ENCODE data around the gene NKD2.
"Not testable (repeated sequence)": the region's sequence is repeated elsewhere in the genome, so short reads cannot be mapped to it uniquely, and the experiment has no call there.

Gene NKD2

DNA sequence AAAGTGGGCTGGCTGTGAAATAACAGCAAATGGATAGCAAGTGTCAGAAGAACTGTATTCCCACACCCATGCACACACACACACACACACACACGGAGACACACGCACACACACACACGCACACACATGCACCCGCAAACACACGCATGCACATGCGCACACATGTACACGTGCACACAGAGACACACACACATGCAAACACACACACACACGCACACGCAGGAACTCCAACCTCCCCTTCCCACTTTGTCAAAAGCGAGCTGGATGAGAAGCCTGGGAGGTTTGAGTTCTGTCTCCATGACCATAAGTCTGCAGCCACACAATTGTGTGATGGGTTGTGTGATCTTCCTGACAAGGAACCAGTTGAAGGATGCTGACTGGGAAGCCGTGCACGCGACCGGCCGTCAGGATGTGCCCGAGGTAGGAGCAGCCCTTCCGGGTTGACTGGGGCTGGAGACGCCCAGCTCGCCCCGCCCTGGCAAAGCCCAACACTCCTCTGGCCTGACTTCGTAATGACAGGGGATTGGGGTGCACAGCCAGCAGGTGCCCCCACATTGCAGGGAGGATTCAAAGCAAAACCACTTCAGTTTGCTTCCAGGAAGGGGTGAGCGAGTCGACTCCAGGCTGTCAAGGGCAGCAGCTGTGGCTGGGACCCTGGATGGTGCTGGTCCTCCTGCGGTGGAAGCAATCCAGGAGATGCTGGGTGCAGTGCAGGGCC lies 29.3 kb upstream of the NKD2 start:
- DNase-seq: no peak

- no peak for DNase-seq
Observed at GRCh38 chr5:980001-980588, 28.5 kb upstream of the NKD2 start.

DNA sequence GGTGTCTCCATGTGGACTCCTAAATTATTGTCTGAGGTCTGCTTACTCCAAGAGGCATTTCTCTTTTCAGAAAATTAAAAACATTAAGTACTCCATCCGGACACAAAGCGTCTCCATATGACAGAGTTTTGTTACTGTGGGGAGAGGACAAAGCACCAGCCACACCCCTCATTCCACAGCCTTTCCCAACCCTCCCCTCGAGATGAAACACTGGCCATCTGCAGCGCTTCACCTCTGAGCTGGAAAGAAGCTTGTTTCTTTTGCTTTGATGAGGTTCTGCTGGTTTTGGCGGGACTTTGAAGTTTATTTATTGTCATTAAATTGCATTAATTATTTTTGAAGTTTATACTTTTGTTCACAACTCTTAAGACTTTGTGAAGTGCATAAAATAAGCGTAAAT lies 27.6 kb upstream of the NKD2 start:
- DNase-seq: no peak

- DNase-seq: no peak
Observed at GRCh38 chr5:981456-981855, 27.1 kb upstream of the NKD2 start.

DNA sequence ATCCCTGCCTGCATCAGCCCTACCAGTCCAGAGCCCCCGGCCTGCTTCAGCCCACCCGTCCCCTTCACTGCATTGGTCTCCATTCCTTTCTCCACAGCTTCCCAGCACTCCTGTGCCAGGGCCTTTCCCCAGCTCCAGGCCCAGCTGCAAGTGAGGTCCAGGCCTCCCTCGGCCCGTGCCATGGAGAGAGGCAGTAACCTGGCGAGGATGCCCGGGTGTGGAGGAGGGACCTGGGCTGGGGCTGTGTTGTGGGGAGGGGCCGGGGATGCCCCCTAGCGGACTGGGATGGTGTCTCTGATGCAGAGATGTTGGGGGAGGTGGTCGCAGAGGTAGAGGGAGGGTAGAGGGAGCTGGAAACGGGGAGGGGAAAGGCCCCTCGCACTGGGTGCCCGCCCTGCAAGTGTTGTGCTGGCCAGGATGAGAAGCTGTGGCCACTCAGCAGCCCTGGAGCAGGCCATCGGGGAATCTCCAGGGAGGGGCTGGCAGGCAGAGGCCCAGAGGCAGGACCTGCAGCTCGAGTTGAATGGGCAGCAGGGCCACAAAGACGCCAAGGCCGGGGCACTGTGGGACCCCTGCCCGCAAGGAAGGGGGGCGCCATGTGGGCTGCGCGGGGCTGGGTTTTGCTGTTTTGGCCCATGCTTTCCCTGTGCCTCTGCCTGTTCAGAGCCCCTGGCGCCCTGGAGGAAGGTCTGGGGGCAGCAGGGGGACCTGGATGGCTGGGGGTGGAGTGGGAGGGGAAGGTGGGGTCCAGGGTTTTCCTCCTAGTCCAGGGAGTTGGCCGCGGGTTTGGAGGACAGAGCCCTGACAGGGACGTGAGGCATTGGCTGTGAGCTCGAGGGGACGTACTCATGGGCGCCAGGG lies 26.0 kb upstream of the NKD2 start:
- DNase-seq: no peak

DNA sequence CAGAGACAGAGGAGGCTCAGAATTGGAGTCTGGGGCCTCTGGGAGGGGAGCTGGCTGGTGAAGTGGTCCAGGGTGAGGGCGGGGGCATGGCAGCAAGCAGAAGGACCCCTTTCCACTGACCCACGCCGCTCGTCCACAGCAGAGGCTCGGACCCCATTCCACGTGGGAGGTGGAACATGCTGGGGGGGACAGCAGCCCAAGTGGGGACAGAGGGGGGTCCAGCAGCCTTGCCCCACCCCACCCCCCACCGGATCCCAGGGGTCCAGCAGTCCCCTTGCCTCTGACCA lies 25.4 kb upstream of the NKD2 start:
- no peak for DNase-seq

- no peak for DNase-seq
Observed at GRCh38 chr5:983568-983967, 25.0 kb upstream of the NKD2 start.

- no peak for DNase-seq
Observed at GRCh38 chr5:984774-985173, 23.8 kb upstream of the NKD2 start.

DNA sequence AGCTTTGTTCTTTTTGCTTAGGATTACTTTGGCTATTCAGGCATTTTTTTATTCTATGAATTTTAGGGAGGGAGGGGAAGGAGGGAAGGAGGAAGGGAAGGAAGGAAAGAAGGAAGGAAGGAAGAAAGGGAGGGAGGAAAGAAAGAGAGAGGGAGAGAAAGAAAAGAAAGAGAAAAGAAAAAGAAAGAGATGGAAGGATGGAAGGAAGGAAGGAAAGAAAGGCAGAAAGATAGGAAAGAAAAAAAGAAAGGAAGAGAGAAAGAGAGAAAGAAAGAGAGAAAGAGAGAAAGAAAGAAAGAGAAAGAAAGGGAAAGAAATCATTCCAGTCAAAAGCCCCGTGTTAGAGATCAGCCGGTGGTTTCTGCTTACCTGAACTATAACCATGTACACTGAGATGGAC lies 20.8 kb upstream of the NKD2 start:
- DNase-seq: no peak

- no peak for DNase-seq
Observed at GRCh38 chr5:988322-988721, 20.3 kb upstream of the NKD2 start.

DNA sequence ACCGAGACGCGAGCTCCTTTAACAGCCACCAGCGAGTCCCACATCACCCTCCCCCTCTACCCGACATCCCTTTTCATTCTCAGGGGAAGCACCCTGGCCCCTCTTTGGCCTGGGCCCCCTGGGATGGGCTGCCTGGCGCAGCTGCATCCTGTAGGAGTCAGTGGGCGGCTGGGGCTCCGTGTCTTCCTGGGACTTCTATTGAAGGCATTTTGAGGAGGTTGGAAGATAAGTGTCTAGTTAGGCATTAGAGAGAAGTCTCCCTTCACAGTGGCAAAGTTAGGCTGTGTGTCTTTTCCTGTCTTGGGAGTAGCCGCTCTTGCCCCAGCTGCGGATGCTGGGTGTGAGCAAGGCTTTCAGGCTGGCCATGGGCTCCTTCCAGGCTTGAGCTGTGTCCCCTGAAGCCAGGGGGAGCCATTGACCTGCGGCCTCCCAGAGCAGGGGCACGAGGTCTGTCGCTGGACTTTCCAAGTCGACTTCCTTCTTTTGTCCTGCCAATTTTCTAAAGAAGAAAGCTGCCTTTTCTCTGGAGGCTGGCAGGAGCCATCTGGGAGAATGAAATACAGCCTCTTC lies 18.6 kb upstream of the NKD2 start:
- DNase-seq: no peak

DNA sequence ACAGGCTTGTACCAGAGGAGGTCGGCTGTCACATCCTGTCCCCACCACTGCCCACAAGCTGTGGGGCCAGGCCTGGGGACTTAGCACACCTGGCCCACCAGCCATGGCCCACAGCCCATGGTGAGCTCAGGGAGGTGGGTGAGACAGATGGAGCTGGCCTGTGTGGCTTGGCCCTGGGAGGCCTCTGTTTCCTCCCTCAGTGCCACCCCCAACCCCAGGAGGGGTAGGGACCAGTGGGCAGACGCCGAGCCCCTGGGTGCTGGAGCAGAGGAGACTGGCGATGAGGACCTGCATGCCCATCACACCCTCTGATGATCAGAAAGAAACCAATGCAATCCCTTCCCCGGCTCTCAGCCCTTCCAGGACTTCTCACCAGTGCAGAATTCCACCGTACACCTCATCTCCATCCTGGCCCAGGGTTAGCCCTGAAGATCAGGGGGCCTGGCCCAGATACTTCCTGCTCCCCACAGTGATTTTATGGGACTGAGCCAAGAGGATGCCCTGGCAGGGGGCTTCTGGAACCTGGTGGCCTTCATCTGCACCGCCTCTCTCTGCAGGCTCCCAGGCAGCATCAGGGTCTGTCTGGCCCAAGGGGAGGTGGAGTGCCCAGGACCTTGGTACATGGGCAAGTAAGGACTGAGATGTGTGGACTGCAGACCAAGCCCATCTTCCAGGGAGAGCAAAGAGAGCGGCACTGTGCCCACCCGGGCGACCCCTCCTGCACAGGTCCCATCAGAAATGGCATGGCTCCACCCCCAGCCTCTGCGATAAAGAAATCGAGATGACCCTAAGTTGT lies 16.9 kb upstream of the NKD2 start:
- no peak for DNase-seq

GRCh38 chr5:994272-994607 lies 14.4 kb upstream of the NKD2 start:
- DNase-seq: no peak

- no peak for DNase-seq
Observed at GRCh38 chr5:994821-995220, 13.8 kb upstream of the NKD2 start.

DNA sequence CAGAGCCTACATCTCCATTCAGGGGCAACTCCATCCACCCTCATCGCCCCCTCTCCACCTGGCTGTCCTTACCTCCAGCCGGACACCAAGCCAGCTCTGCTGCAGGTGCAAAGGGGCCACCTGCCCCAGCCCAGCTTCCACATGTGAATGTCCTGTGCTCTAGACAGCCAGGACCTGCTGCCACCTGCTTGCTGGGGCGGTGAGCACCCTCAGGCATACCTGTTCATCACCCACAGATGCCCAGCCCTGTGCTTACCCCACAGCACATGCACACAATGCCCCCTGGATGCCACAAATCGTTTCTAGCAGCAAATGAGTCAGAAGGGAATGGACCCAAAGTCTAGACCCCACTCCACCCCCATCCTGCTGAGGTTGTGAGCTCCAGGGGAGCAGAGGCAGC lies 13.3 kb upstream of the NKD2 start:
- DNase-seq: no peak

DNA sequence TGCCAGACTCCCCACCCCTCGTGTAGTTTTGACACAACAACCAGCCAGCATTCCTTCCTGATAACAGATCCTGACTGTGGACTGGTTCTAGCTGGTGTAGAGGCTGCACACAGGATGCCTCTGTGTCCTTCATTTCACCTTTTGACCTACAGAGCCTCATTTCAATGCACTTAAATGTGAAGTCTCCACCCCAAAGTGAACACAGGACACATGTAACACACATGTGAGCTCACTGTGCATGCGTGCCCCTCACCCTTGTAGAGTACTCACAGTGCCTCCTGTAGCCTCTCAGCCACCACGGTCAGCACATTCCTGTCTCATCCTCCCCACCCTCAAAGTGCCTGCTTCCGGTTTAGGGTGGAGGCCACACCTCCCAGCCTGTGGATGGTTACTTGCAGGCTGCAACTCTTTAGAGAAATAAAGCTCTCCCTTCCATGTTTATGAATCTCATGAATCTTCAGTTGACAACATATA lies 11.6 kb upstream of the NKD2 start:
- peak in 1 of 5 donors; percentile 23 for DNase-seq

DNA sequence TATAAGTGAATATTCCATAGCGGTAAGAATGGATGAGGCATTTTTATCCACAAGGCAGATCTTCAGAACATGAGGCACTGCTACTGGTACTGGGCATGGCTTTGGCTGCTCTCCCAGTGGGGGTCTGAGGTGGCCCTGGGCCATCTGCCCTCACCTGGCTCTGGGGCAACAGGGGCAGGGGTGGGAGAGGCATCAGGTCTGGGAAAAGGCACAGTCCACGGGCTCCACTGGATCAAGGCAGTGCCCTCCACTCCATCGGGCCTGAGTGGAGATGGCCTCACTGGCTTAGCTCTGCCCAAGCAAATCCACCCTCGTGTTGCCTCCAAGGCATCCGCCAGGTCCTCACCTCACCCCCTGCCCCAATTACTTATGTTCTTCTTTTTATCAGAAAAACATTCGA lies 10.9 kb upstream of the NKD2 start:
- DNase-seq: no peak

DNA sequence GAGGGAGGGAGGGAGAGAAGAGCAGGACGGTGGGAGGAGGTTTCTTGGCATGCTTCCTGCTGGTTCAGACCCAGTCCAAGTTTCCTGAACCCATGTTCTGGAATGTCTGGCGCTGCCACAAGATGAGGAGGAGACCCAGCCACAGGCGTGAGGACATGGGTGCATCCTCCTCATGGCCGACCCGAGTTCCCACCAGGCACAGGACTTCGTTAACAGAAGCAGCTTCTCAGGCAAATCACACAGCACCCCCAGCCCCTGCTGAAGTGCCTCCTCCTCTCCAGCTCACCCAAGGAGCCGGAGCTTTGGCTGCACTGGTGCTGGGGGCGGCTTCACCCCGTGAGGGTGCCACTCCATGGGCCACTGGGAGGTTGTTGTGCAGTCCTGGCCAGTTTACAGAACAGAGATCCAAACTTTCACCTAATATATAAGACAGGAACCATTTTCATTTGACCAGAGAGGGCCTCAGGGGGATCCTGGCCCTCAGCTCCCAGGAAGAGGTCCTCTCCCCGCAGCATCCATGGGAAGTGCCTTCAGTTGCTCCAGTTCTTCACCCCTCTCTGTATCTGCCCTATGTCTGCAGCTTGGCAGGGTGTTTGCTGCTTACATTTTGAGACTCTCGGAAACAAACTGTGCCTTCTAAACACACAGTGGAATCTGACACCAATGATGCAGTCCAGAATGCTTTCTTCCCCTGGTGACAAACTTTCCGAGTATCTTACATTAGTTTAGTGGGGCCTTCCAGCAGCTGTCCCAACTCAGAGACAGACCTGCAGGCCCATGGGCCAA lies 10.2 kb upstream of the NKD2 start:
- no peak for DNase-seq

GRCh38 chr5:999032-999501 lies 9.5 kb upstream of the NKD2 start:
- DNase-seq: no peak

DNA sequence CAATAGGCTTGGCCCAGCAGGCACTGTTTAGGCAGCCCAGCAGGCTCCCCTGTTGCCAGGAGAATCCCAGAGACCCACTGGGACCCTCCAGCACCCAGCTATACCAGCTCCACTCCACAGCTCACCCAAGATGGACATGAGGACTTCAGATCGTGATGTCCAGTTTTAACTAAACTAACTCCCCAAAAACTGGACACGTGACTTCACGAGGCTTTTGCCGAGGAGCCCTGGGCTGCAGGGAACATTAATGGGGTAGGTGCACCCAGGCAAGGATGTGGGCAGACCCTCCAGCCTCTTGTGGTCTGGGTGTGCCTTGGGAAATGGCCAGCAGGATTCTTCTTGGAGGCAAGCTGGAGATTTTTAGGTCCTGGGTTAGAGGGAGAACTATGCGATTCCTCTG lies 8.9 kb upstream of the NKD2 start:
- no peak for DNase-seq

GRCh38 chr5:1000329-1000728 lies 8.3 kb upstream of the NKD2 start:
- DNase-seq: no peak

DNA sequence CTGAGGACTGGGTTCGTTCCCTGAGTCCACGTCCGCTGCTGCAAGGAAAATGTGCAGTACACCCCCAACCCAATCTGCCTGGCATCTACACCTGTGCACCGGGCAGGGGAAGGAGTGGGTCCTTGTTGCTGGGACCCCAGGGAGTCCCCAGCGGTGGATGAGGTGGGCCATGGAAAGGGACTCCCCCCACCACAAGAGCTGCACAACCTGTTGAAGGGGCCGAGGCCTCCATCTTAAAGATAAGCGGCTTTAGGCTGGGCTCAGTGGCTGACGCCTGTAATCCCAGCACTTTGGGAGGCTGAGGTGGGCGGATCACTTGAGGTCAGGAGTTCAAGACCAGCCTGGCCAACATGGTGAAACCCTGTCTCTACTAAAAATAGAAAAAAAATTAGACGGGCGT lies 7.8 kb upstream of the NKD2 start:
- not testable (repeated sequence) for DNase-seq
